VCaP (cell line): Measurements from ENCODE around the gene LHPP.
"Not testable (repeated sequence)": the region's sequence is repeated elsewhere in the genome, so short reads cannot be mapped to it uniquely, and the experiment has no call there.

Source experiments
- H3K27ac ChIP-seq: fragments of 450-650 bp; 2 replicates; pipeline ENCODE4 v1.5.1; 2017
- CTCF ChIP-seq: fragments of 450-650 bp; conservative IDR thresholded peaks from 2 replicates; pipeline ENCODE4 v1.5.1; 2017; ENCODE audit warnings: mild to moderate bottlenecking, moderate library complexity

Gene LHPP

GRCh38 chr10:124546957-124547646 lies 85.5 kb downstream of the LHPP start:
- no peak for TF ChIP-seq CTCF
- peak overlapping the region; percentile 76 for H3K27ac ChIP-seq

GRCh38 chr10:124547647-124548168 lies 86.1 kb downstream of the LHPP start:
- TF ChIP-seq CTCF = no peak
- peak overlapping the region; percentile 76; the same call in 1 of the 2 replicates for H3K27ac ChIP-seq

GRCh38 chr10:124549171-124549570 lies 87.5 kb downstream of the LHPP start:
- not testable (repeated sequence) for H3K27ac ChIP-seq

- no peak for TF ChIP-seq CTCF
- H3K27ac ChIP-seq = no peak overlapping the region
Measured at GRCh38 chr10:124550293-124551034, 88.8 kb downstream of the LHPP start.

GRCh38 chr10:124551097-124551496 lies 89.5 kb downstream of the LHPP start:
- no peak for TF ChIP-seq CTCF
- H3K27ac ChIP-seq = no peak overlapping the region

- TF ChIP-seq CTCF = no peak
- H3K27ac ChIP-seq = no peak overlapping the region
Measured at GRCh38 chr10:124551755-124552154, 90.1 kb downstream of the LHPP start.

GRCh38 chr10:124552691-124553276 lies 91.2 kb downstream of the LHPP start:
- H3K27ac ChIP-seq = no peak overlapping the region
- no peak for TF ChIP-seq CTCF
